Endothelial cell of umbilical vein (primary cell): ENCODE data around the gene STAT5B. TPM values are rescaled to one million over a fixed set of nuclear protein-coding genes. Genes with fewer than 3 reads are reported as not detected.

Source experiments
- BruUV-seq: library from RNA; stranded (reverse); fragments of 400-500 nt; replicated peaks from 2 replicates; lab custom pipeline; 2021; lab: Mats Ljungman, UMichigan
- CTCF ChIA-PET: fragments of 300-600, 350-600 bp; sonication (Branson Sonifier 250); formaldehyde crosslinking; loops from one replicate; lab custom pipeline; 2021; ENCODE audit warnings: antibody characterized with exemption, inconsistent platforms; lab: Charles Lee
- POLR2A ChIA-PET: fragments of 300-600, 350-600 bp; sonication (Branson Sonifier 250); formaldehyde crosslinking; loops from one replicate; lab custom pipeline; 2021; ENCODE audit warnings: antibody characterized with exemption, inconsistent platforms; lab: Charles Lee
- DNase-seq: peaks from one replicate; pipeline ENCODE4 v3.0.0-alpha.2; 2011; ENCODE audit warnings: low read depth, low spot score
- FAIRE-seq: peaks from 2 replicates; lab custom pipeline; 2011; peaks lifted over from hg19 to GRCh38; lab: Jason Lieb, UNC
- H2AFZ ChIP-seq: 2 replicates; pipeline ENCODE4 v1.6.0; 2012; ENCODE audit warnings: low read depth, low read length, control low read depth, inconsistent platforms
- H3K27ac ChIP-seq: 2 replicates; pipeline ENCODE4 v1.5.1; 2011; ENCODE audit warnings: low read depth, mild to moderate bottlenecking, control low read depth, low read length, moderate library complexity; ENCODE audit not compliant: insufficient read depth
- H3K27me3 ChIP-seq, 2 experiments: 2 replicates each; pipeline versions ENCODE4 v1.6.0 to v1.6.1; 2011; ENCODE audit warnings: low read length in 2 of 2, mixed read lengths in 1 of 2; ENCODE audit not compliant: control insufficient read depth in 2 of 2, insufficient read depth in 2 of 2
- H3K36me3 ChIP-seq, 2 experiments: 2 replicates in 1 of 2; 3 replicates in 1 of 2; pipeline ENCODE4 v1.5.1; 2011; ENCODE audit warnings: low read length in 2 of 2, mild to moderate bottlenecking in 1 of 2, moderate library complexity in 1 of 2; ENCODE audit not compliant: control insufficient read depth in 2 of 2, insufficient read depth in 2 of 2; ENCODE audit errors: extremely low read depth in 1 of 2
- H3K4me1 ChIP-seq: 3 replicates; pipeline ENCODE4 v1.5.1; 2011; ENCODE audit warnings: mild to moderate bottlenecking, low read length; ENCODE audit not compliant: control insufficient read depth, insufficient read depth; ENCODE audit errors: extremely low read depth
- H3K4me2 ChIP-seq: 2 replicates; pipeline ENCODE4 v1.6.1; 2011; ENCODE audit warnings: low read length, control low read depth, mixed read lengths; ENCODE audit not compliant: insufficient read depth
- H3K4me3 ChIP-seq, 3 experiments: fragments of 200-600 bp in 1 of 3; sonication (generic), shearing (Covaris generic) in 1 of 3; replicated peaks in 1 of 3; 2 replicates each; pipeline ENCODE4 v1.5.1; 2011 to 2016; ENCODE audit warnings: control low read depth in 3 of 3, low read length in 3 of 3, mild to moderate bottlenecking in 2 of 3, inconsistent platforms in 1 of 3, low read depth in 1 of 3, moderate library complexity in 1 of 3; ENCODE audit not compliant: insufficient read depth in 1 of 3
- H3K79me2 ChIP-seq: 2 replicates; pipeline ENCODE4 v1.6.0; 2012; ENCODE audit warnings: low read length, inconsistent platforms; ENCODE audit not compliant: control insufficient read depth, insufficient read depth
- H3K9ac ChIP-seq: replicated peaks from 2 replicates; pipeline ENCODE3; 2011; ENCODE audit warnings: low read length, control low read depth; ENCODE audit not compliant: insufficient read depth; ENCODE audit errors: extremely low read depth
- H3K9me1 ChIP-seq: replicated peaks from 3 replicates; pipeline ENCODE4 v1.6.0; 2011; ENCODE audit warnings: mild to moderate bottlenecking, low read length; ENCODE audit not compliant: control insufficient read depth, insufficient read depth; ENCODE audit errors: extremely low read depth
- H3K9me3 ChIP-seq: replicated peaks from 2 replicates; pipeline ENCODE4 v1.5.1; 2012; ENCODE audit warnings: low read length, inconsistent platforms; ENCODE audit not compliant: control insufficient read depth, insufficient read depth
- H4K20me1 ChIP-seq: replicated peaks from 2 replicates; pipeline ENCODE3; 2011; ENCODE audit warnings: mild to moderate bottlenecking, low read length; ENCODE audit not compliant: control insufficient read depth, insufficient read depth; ENCODE audit errors: extremely low read depth
- CTCF ChIP-seq, 2 donors: IDR thresholded peaks; 1 replicate in 1 of 2; 2 replicates in 1 of 2; pipeline ENCODE4 v1.5.1; 2011; ENCODE audit warnings: low read length in 2 of 2, mild to moderate bottlenecking in 2 of 2, moderate library complexity in 2 of 2, control low read depth in 1 of 2, inconsistent platforms in 1 of 2, low read depth in 1 of 2; ENCODE audit not compliant: insufficient read depth in 1 of 2; ENCODE audit errors: extremely low read depth in 1 of 2
- GATA2 ChIP-seq: IDR thresholded peaks from 2 replicates; pipeline ENCODE4 v1.7.0; 2011; ENCODE audit warnings: low read depth, mild to moderate bottlenecking, moderate library complexity, mixed read lengths, low read length; ENCODE audit not compliant: insufficient read length, insufficient read depth
- JUN ChIP-seq: IDR thresholded peaks from 2 replicates; pipeline ENCODE4 v1.6.1; 2011; ENCODE audit warnings: borderline replicate concordance, low read depth; ENCODE audit not compliant: insufficient read length, insufficient read depth
- MAX ChIP-seq: IDR thresholded peaks from 2 replicates; pipeline ENCODE4 v1.6.1; 2011; ENCODE audit not compliant: insufficient read depth, insufficient read length
- POLR2A ChIP-seq: IDR thresholded peaks from 2 replicates; pipeline ENCODE4 v1.6.1; 2012; ENCODE audit warnings: low read depth, mild to moderate bottlenecking, control low read depth, low read length
- dilution Hi-C: fragments of 300-500 bp; cut with MboI; formaldehyde crosslinking; loops from one replicate; pipeline ENCODE4 v1.15.0; 2019; ENCODE audit warnings: low sequenced_read_pairs; ENCODE audit not compliant: extremely low pct_ligation_motif_present
- intact Hi-C: fragments of 100-400 bp; cut with micrococcal nuclease; formaldehyde crosslinking; loops from one replicate; pipeline ENCODE4 v1.10.0; 2022
- polyA plus RNA-seq, 4 experiments: library from polyadenylated mRNA; depleted of rRNA in 3 of 4; stranded (reverse) in 3 of 4; unstranded in 1 of 4; fragments of >200 nt; gene quantifications; 2 replicates each; pipeline versions ENCODE4 v1.2.1 to v1.2.3, GENCODE V29; 2011 to 2012; ENCODE audit warnings: missing spikeins in 1 of 4
- total RNA-seq: library from RNA; stranded (reverse); gene quantifications from 2 replicates; pipeline ENCODE4 v1.2.3, GENCODE V29; 2021

Gene STAT5B
- total and polyA plus RNA-seq, 2 donors (not counting 3 experiments of a cell fraction or from before 2014, with no cell fraction given), result 43.3 to 53.7 TPM

GRCh38 chr17:42290577-42290976, 14.4 kb upstream of the STAT5B start:
- TF ChIP-seq CTCF (IDR thresholded peaks at IDR 0.05; ENCODE audit: extremely low read depth in 1 of 2, insufficient read depth in 1 of 2, low read depth in 1 of 2, low read length in 2 of 2) (no peak), MAX (no peak), POLR2A (no peak), JUN (no peak), GATA2 (no peak)
- Histone ChIP-seq H4K20me1 (no peaks in the 10 kb centered on the region), H3K4me2 (no peak overlapping the region), H3K4me3 (no peak overlapping the region), H3K27ac (no peak overlapping the region), H3K79me2 (no peaks in the 10 kb centered on the region), H2AFZ (no peak overlapping the region), H3K9ac (no peak overlapping the region), H3K27me3 (no peaks in the 10 kb centered on the region), H3K36me3 (no peaks in the 10 kb centered on the region), H3K4me1 (peaks cover 14% of the 10 kb centered on the region), H3K9me3 (no peaks in the 10 kb centered on the region), H3K9me1 (no peaks in the 10 kb centered on the region)
- dilution Hi-C loops, result no loop called here
- BruUV-seq, result no TSS peak
- ChIA-PET POLR2A (interaction anchor here (0.6 kb wide), 1 partner anchor 712 kb away, joined by 9 read pairs; no protein-coding TSS in a partner anchor), CTCF (interaction anchor here (1.0 to 9.6 kb wide), 2 partner anchors 68 to 227 kb away, joined by 3 to 89 read pairs; no protein-coding TSS in a partner anchor)
- FAIRE-seq, result no peak
- intact Hi-C loops, result loop anchor here (2.0 kb wide), 1 partner anchor 68 kb away; no protein-coding TSS in a partner anchor
- DNase-seq, result no peak
